CD1c-positive myeloid dendritic cell (primary cell): ENCODE results near the gene MIA.
"Not testable (repeated sequence)": the region's sequence is repeated elsewhere in the genome, so short reads cannot be mapped to it uniquely, and the experiment has no call there.

Experiments used
- DNase-seq: peaks from one replicate; pipeline ENCODE4 v3.0.0-alpha.2; 2016; ENCODE audit errors: extremely low spot score

MIA gene

GRCh38 chr19:40803857-40804782, 28.8 kb downstream of the MIA start:
- peak; percentile 41 for DNase-seq

GRCh38 chr19:40804783-40805242, 29.5 kb downstream of the MIA start:
- no peak for DNase-seq

GRCh38 chr19:40805258-40805868, 30.0 kb downstream of the MIA start:
- no peak for DNase-seq

- DNase-seq, result peak; percentile 81
These were observed 31.3 kb downstream of the MIA start for GRCh38 chr19:40806423-40807146.

GRCh38 chr19:40807147-40808020, 32.1 kb downstream of the MIA start:
- no peak for DNase-seq

- DNase-seq, result no peak
These were observed 32.7 kb downstream of the MIA start for GRCh38 chr19:40808021-40808325.

GRCh38 chr19:40808497-40808896, 33.2 kb downstream of the MIA start:
- no peak for DNase-seq

GRCh38 chr19:40809358-40810086, 34.2 kb downstream of the MIA start:
- DNase-seq, result no peak

- DNase-seq, result no peak
These were observed 34.8 kb downstream of the MIA start for GRCh38 chr19:40810160-40810559.

GRCh38 chr19:40810649-40811408, 35.5 kb downstream of the MIA start:
- peak; percentile 60 for DNase-seq

GRCh38 chr19:40811478-40812341, 36.4 kb downstream of the MIA start:
- no peak for DNase-seq

- DNase-seq, result not testable (repeated sequence)
These were observed 37.2 kb downstream of the MIA start for GRCh38 chr19:40812571-40812970.

- DNase-seq, result no peak
These were observed 37.9 kb downstream of the MIA start for GRCh38 chr19:40813182-40813581.

GRCh38 chr19:40815223-40815622, 39.9 kb downstream of the MIA start:
- DNase-seq, result no peak

GRCh38 chr19:40818480-40819399, 43.4 kb downstream of the MIA start:
- DNase-seq, result peak; percentile 53

- DNase-seq, result peak; percentile 79
These were observed 44.3 kb downstream of the MIA start for GRCh38 chr19:40819479-40820234.

GRCh38 chr19:40822161-40822560, 46.8 kb downstream of the MIA start:
- no peak for DNase-seq
